IMR-90 (cell line): ENCODE data around the gene DGLUCY. TPM values are rescaled to one million over a fixed set of nuclear protein-coding genes. Genes with fewer than 3 reads are reported as not detected.

Source experiments
- ATAC-seq: fragments of 200-7000 bp; cut with Tn5 transposase; 2 replicates; pipeline ENCODE4 v1.9.1; 2020; ENCODE audit warnings: low read depth, mild to moderate bottlenecking, moderate library complexity
- BruUV-seq: library from RNA; stranded (reverse); fragments of 400-500 nt; replicated peaks from 2 replicates; lab custom pipeline; 2021; lab: Mats Ljungman, UMichigan
- CTCF ChIA-PET: fragments of 300-600 bp; formaldehyde crosslinking; extraction: SDS; loops from one replicate; lab custom pipeline; 2021; ENCODE audit warnings: antibody characterized with exemption; lab: Yijun Ruan, JAX
- POLR2A ChIA-PET: fragments of 300-600 bp; sonication (Branson Sonifier 250); formaldehyde crosslinking; loops from one replicate; lab custom pipeline; 2022; ENCODE audit warnings: antibody characterized with exemption; ENCODE audit not compliant: unreplicated experiment; lab: Charles Lee
- DNase-seq: peaks from one replicate; pipeline ENCODE4 v3.0.0; 2013
- H2AFZ ChIP-seq: replicated peaks from 2 replicates; pipeline ENCODE3; 2013; ENCODE audit warnings: low read length, mild to moderate bottlenecking; ENCODE audit not compliant: poor library complexity
- H2AK5ac ChIP-seq: 2 replicates; pipeline ENCODE4 v1.6.1; 2013; ENCODE audit warnings: low read depth, low read length, inconsistent platforms
- H2AK9ac ChIP-seq: replicated peaks from 2 replicates; pipeline ENCODE3; 2013; ENCODE audit warnings: mild to moderate bottlenecking, low read depth, low read length, moderate library complexity; ENCODE audit not compliant: poor library complexity
- H2BK120ac ChIP-seq: 2 replicates; pipeline ENCODE4 v1.6.1; 2013; ENCODE audit warnings: low read depth, low read length, inconsistent platforms
- H2BK15ac ChIP-seq: 3 replicates; pipeline ENCODE4 v1.6.1; 2013; ENCODE audit warnings: low read depth, low read length, inconsistent platforms
- H2BK20ac ChIP-seq: 2 replicates; pipeline ENCODE4 v1.6.1; 2013; ENCODE audit warnings: low read depth, mild to moderate bottlenecking, inconsistent platforms, low read length, moderate library complexity
- H2BK5ac ChIP-seq: 2 replicates; pipeline ENCODE4 v1.6.1; 2013; ENCODE audit warnings: mild to moderate bottlenecking, low read depth, low read length, inconsistent platforms; ENCODE audit not compliant: poor library complexity, severe bottlenecking
- H3K14ac ChIP-seq: replicated peaks from 2 replicates; pipeline ENCODE4 v1.6.1; 2013; ENCODE audit warnings: low read depth, low read length, inconsistent platforms
- H3K18ac ChIP-seq: 2 replicates; pipeline ENCODE4 v1.6.1; 2013; ENCODE audit warnings: low read depth, low read length, control low read depth
- H3K23ac ChIP-seq: 2 replicates; pipeline ENCODE4 v1.6.1; 2013; ENCODE audit warnings: low read depth, low read length, inconsistent platforms
- H3K27ac ChIP-seq: 2 replicates; pipeline ENCODE4 v1.5.1; 2013; ENCODE audit warnings: mild to moderate bottlenecking, control low read depth, low read length; ENCODE audit not compliant: insufficient read depth
- H3K27me3 ChIP-seq: 2 replicates; pipeline ENCODE4 v1.6.1; 2013; ENCODE audit warnings: low read length; ENCODE audit not compliant: control insufficient read depth, insufficient read depth
- H3K36me3 ChIP-seq: 2 replicates; pipeline ENCODE4 v1.6.1; 2013; ENCODE audit warnings: low read length, mixed read lengths; ENCODE audit not compliant: control insufficient read depth, insufficient read depth
- H3K4ac ChIP-seq: 2 replicates; pipeline ENCODE4 v1.6.1; 2013; ENCODE audit warnings: low read depth, low read length, inconsistent platforms
- H3K4me1 ChIP-seq: 2 replicates; pipeline ENCODE4 v1.6.1; 2013; ENCODE audit warnings: low read length, mixed read lengths; ENCODE audit not compliant: control insufficient read depth, insufficient read depth
- H3K4me2 ChIP-seq: 2 replicates; pipeline ENCODE4 v1.6.1; 2013; ENCODE audit warnings: low read depth, mild to moderate bottlenecking, control low read depth, low read length, moderate library complexity
- H3K4me3 ChIP-seq: 2 replicates; pipeline ENCODE4 v1.5.1; 2013; ENCODE audit warnings: low read depth, mild to moderate bottlenecking, control low read depth, low read length, moderate library complexity; ENCODE audit not compliant: insufficient read depth
- H3K56ac ChIP-seq: 2 replicates; pipeline ENCODE4 v1.6.1; 2013; ENCODE audit warnings: low read length, inconsistent platforms; ENCODE audit not compliant: insufficient read depth; ENCODE audit errors: extremely low read depth
- H3K79me1 ChIP-seq, 2 experiments: 2 replicates each; pipeline ENCODE4 v1.6.1; 2013; ENCODE audit warnings: low read length in 2 of 2, inconsistent platforms in 1 of 2, low read depth in 1 of 2
- H3K9ac ChIP-seq: 2 replicates; pipeline ENCODE4 v1.6.1; 2013; ENCODE audit warnings: low read depth, low read length, control low read depth
- H3K9me1 ChIP-seq: 2 replicates; pipeline ENCODE4 v1.6.1; 2013; ENCODE audit warnings: low read length, inconsistent platforms; ENCODE audit not compliant: insufficient read depth
- H3K9me3 ChIP-seq: 2 replicates; pipeline ENCODE4 v1.6.1; 2013; ENCODE audit warnings: low read length; ENCODE audit not compliant: control insufficient read depth, insufficient read depth
- H4K20me1 ChIP-seq: 2 replicates; pipeline ENCODE4 v1.6.1; 2013; ENCODE audit warnings: low read length, inconsistent platforms; ENCODE audit not compliant: insufficient read depth
- H4K5ac ChIP-seq: 2 replicates; pipeline ENCODE4 v1.6.1; 2013; ENCODE audit warnings: mild to moderate bottlenecking, low read depth, low read length, control low read depth
- H4K8ac ChIP-seq, 2 experiments: 2 replicates each; pipeline ENCODE4 v1.6.1; 2013; ENCODE audit warnings: low read depth in 2 of 2, low read length in 2 of 2, control low read depth in 1 of 2, inconsistent platforms in 1 of 2
- H4K91ac ChIP-seq: 2 replicates; pipeline ENCODE4 v1.6.1; 2013; ENCODE audit warnings: low read depth, low read length, inconsistent platforms; ENCODE audit not compliant: insufficient read depth
- MAZ ChIP-seq: IDR thresholded peaks from 2 replicates; pipeline ENCODE4 v1.6.1; 2012; ENCODE audit warnings: low read depth, mild to moderate bottlenecking, low read length, improper control_type of control experiment, moderate library complexity, borderline replicate concordance
- WGBS, 2 experiments: methylation state at CpG; one replicate each; pipeline versions ENCODE4 v1.1.5 to v1.1.7; 2013; ENCODE audit warnings: missing lambda C conversion rate in 2 of 2; ENCODE audit not compliant: insufficient read length in 1 of 2; ENCODE audit errors: extremely low coverage in 2 of 2; 5-methylcytosine and 5-hydroxymethylcytosine counted together
- dilution Hi-C: fragments of 300-500 bp; cut with HindIII; formaldehyde crosslinking; loops from one replicate; pipeline ENCODE4 v1.14.3; 2018; ENCODE audit warnings: low sequenced_read_pairs; ENCODE audit not compliant: unreplicated experiment
- in situ Hi-C: fragments of 300-500 bp; cut with MboI; formaldehyde crosslinking; loops from 3 replicates; pipeline ENCODE4 v1.14.3; 2019; ENCODE audit warnings: low sequenced_read_pairs, inconsistent platforms, mixed read lengths
- intact Hi-C: fragments of 100-400 bp; cut with micrococcal nuclease; formaldehyde crosslinking; loops from 2 replicates; pipeline ENCODE4 v1.10.0; 2022
- polyA plus RNA-seq, 3 experiments: library from polyadenylated mRNA; depleted of rRNA; stranded (reverse); fragments of >200 nt; gene quantifications; 2 replicates each; pipeline ENCODE4 v1.2.3, GENCODE V29; 2012; ENCODE audit warnings: low replicate concordance in 1 of 3
- total RNA-seq: library from RNA; depleted of rRNA; stranded (reverse); fragments of >200 nt; gene quantifications from 2 replicates; pipeline ENCODE4 v1.2.3, GENCODE V29; 2012
- TF ChIP-seq, protein P1 (sequence below): conservative IDR thresholded peaks from 2 replicates; pipeline ENCODE4 v1.5.1; 2012; ENCODE audit warnings: mild to moderate bottlenecking, low read depth, low read length, improper control_type of control experiment

DGLUCY gene
- total and polyA plus RNA-seq, 2 of the 4 experiments (the other 2 are of a cell fraction): 8.5 to 13.3 TPM

DNA sequence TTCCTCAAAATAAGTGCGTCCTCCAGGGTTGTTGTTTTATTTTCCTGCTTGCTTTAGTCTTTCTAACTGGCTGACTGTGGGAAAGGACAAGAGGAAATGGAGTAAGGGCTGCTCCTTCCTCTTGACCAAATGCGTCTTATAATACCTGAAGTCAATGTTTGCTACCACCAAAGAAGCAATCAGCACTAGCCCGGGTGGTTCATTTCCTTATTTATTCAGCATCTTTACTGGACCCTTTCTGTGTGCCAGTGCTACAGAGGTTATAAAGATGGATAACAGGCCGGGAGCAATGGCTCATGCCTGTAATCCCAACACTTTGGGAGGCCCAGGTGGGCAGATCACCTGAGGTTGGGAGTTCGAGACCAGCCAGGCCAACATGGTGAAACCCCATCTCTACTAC lies 38.3 kb upstream of the DGLUCY start:
- ATAC-seq (no peak), DNase-seq (no peak)
- Histone ChIP-seq H2BK20ac (no peak overlapping the region), H3K9ac (no peak overlapping the region), H2AK5ac (no peak overlapping the region), H3K27ac (no peak overlapping the region), H2BK15ac (no peak overlapping the region), H2AFZ (no peak overlapping the region), H3K4ac (no peak overlapping the region), H4K20me1 (no peaks in the 10 kb centered on the region), H3K4me1 (no peaks in the 10 kb centered on the region), H3K18ac (no peak overlapping the region), H3K27me3 (no peaks in the 10 kb centered on the region), H3K9me3 (no peaks in the 10 kb centered on the region), H3K9me1 (no peaks in the 10 kb centered on the region), H3K4me3 (no peak overlapping the region), H3K36me3 (no peaks in the 10 kb centered on the region), H4K5ac (no peak overlapping the region), H2BK120ac (no peak overlapping the region), H4K91ac (no peak overlapping the region), H3K4me2 (no peak overlapping the region), H3K56ac (no peak overlapping the region), H3K14ac (no peak overlapping the region), H3K79me1 (no peaks in the 10 kb centered on the region), H2AK9ac (no peak overlapping the region), H4K8ac (no peak overlapping the region), H3K23ac (no peak overlapping the region), H2BK5ac (no peak overlapping the region)
- POLR2A ChIA-PET: no interaction called here
- BruUV-seq: no TSS peak
- TF ChIP-seq, protein P1, sequence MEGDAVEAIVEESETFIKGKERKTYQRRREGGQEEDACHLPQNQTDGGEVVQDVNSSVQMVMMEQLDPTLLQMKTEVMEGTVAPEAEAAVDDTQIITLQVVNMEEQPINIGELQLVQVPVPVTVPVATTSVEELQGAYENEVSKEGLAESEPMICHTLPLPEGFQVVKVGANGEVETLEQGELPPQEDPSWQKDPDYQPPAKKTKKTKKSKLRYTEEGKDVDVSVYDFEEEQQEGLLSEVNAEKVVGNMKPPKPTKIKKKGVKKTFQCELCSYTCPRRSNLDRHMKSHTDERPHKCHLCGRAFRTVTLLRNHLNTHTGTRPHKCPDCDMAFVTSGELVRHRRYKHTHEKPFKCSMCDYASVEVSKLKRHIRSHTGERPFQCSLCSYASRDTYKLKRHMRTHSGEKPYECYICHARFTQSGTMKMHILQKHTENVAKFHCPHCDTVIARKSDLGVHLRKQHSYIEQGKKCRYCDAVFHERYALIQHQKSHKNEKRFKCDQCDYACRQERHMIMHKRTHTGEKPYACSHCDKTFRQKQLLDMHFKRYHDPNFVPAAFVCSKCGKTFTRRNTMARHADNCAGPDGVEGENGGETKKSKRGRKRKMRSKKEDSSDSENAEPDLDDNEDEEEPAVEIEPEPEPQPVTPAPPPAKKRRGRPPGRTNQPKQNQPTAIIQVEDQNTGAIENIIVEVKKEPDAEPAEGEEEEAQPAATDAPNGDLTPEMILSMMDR: no peak
- no peak for TF ChIP-seq MAZ
- intact Hi-C loops: no loop called here
- in situ Hi-C loops: no loop called here
- dilution Hi-C loops: no loop called here
- no CpG with 5 or more reads among the region's 5 CpGs for WGBS, 2 experiments
- CTCF ChIA-PET: no interaction called here
